Fibroblast of the conjunctiva (primary cell): ENCODE results near the gene HMGXB3.
A peak's percentile ranks its signal among the peaks of the same experiment; 100 is the strongest.

Experiments used
- DNase-seq: peaks from one replicate; pipeline ENCODE4 v3.0.0-alpha.2; 2010; ENCODE audit warnings: low read depth

The HMGXB3 gene

GRCh38 chr5:150053713-150054392 lies 53.3 kb downstream of the HMGXB3 start:
- DNase-seq: no peak

- no peak for DNase-seq
These were observed 54.0 kb downstream of the HMGXB3 start for GRCh38 chr5:150054569-150054968.

- no peak for DNase-seq
These were observed 55.0 kb downstream of the HMGXB3 start for GRCh38 chr5:150055326-150056074.

GRCh38 chr5:150056075-150056443 lies 55.5 kb downstream of the HMGXB3 start:
- DNase-seq: no peak

- no peak for DNase-seq
These were observed 56.5 kb downstream of the HMGXB3 start for GRCh38 chr5:150057052-150057451.

GRCh38 chr5:150057511-150057910 lies 57.0 kb downstream of the HMGXB3 start:
- no peak for DNase-seq

- no peak for DNase-seq
These were observed 57.5 kb downstream of the HMGXB3 start for GRCh38 chr5:150057996-150058395.

- DNase-seq: no peak
These were observed 58.1 kb downstream of the HMGXB3 start for GRCh38 chr5:150058480-150059126.

GRCh38 chr5:150059623-150060022 lies 59.1 kb downstream of the HMGXB3 start:
- no peak for DNase-seq

- no peak for DNase-seq
These were observed 59.9 kb downstream of the HMGXB3 start for GRCh38 chr5:150060471-150060870.

GRCh38 chr5:150061538-150061995 lies 61.0 kb downstream of the HMGXB3 start:
- DNase-seq: no peak

GRCh38 chr5:150062216-150062922 lies 61.8 kb downstream of the HMGXB3 start:
- no peak for DNase-seq

- no peak for DNase-seq
These were observed 63.1 kb downstream of the HMGXB3 start for GRCh38 chr5:150063638-150064037.

- DNase-seq: no peak
These were observed 64.2 kb downstream of the HMGXB3 start for GRCh38 chr5:150064681-150065220.

GRCh38 chr5:150065346-150065745 lies 64.8 kb downstream of the HMGXB3 start:
- no peak for DNase-seq

GRCh38 chr5:150065886-150066285 lies 65.3 kb downstream of the HMGXB3 start:
- DNase-seq: no peak

GRCh38 chr5:150066436-150066835 lies 65.9 kb downstream of the HMGXB3 start:
- no peak for DNase-seq

- DNase-seq: peak; percentile 6
These were observed 66.4 kb downstream of the HMGXB3 start for GRCh38 chr5:150066901-150067396.

- no peak for DNase-seq
These were observed 66.9 kb downstream of the HMGXB3 start for GRCh38 chr5:150067405-150067960.

GRCh38 chr5:150068071-150068470 lies 67.5 kb downstream of the HMGXB3 start:
- no peak for DNase-seq

GRCh38 chr5:150068472-150068871 lies 67.9 kb downstream of the HMGXB3 start:
- no peak for DNase-seq
